GM19193 (cell line): ENCODE data around the gene HSD11B2.

Source experiments
- POLR2A ChIP-seq: IDR thresholded peaks from 4 replicates; pipeline ENCODE4 v1.6.1; 2011; ENCODE audit not compliant: insufficient read depth, insufficient read length; ENCODE audit errors: extremely low read depth

The HSD11B2 gene

GRCh38 chr16:67445913-67446907 is 15.3 kb downstream of the HSD11B2 start:
- TF ChIP-seq POLR2A, result no peak

- TF ChIP-seq POLR2A, result no peak
Observed at GRCh38 chr16:67446968-67447507, 16.1 kb downstream of the HSD11B2 start.

DNA sequence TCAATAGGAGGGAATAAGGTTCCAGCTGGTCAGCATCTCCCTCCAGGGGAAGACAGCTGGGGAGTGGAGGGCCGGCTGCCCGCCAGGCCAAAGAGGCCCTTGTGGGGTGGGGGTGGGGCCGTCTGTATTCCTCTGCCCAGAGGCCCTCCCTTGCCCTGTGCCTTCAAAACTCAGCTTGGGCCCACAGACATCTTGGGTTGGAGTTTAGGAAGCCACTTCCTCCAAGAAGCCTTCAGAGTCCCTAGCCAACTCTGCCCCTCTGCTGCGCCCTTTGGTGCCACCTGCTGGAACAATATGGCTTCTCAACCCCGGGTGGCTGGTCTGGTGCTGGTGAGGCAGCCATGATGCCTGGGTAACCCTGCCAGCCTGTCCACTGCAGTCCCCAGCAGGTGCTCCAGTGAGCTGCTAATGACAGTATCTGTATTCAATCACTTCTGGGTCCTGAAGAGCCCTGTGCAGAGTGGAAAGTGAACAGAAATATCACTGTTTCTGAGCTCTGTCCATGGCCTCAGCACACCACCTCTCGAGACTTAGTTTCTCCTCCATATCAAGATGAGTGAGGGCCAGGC is 16.7 kb downstream of the HSD11B2 start:
- TF ChIP-seq POLR2A, result no peak

- no peak for TF ChIP-seq POLR2A
Observed at GRCh38 chr16:67448580-67448979, 17.7 kb downstream of the HSD11B2 start.

- TF ChIP-seq POLR2A, result no peak
Observed at GRCh38 chr16:67449336-67449735, 18.4 kb downstream of the HSD11B2 start.

DNA sequence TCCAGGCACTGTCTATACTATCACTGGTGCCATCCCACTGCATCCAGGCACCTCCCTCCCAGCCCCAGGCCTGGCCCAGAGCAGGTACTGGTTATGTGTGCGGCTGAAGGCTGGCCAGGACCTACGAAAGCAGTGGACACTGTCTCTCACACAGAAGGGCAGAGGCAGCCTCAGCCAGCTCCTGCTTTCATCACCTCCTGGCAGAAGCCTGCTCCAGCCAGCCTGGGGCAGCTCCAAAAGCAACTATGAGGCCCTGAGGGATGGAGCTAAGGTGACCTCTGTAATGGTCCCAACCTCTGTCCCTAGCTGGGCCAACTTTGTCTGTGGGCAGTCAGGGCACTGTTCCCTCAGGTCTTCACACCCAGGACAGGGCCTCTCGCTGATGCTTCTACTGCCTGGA is 18.8 kb downstream of the HSD11B2 start:
- TF ChIP-seq POLR2A, result no peak

- TF ChIP-seq POLR2A, result no peak
Observed at GRCh38 chr16:67451061-67451703, 20.3 kb downstream of the HSD11B2 start.

DNA sequence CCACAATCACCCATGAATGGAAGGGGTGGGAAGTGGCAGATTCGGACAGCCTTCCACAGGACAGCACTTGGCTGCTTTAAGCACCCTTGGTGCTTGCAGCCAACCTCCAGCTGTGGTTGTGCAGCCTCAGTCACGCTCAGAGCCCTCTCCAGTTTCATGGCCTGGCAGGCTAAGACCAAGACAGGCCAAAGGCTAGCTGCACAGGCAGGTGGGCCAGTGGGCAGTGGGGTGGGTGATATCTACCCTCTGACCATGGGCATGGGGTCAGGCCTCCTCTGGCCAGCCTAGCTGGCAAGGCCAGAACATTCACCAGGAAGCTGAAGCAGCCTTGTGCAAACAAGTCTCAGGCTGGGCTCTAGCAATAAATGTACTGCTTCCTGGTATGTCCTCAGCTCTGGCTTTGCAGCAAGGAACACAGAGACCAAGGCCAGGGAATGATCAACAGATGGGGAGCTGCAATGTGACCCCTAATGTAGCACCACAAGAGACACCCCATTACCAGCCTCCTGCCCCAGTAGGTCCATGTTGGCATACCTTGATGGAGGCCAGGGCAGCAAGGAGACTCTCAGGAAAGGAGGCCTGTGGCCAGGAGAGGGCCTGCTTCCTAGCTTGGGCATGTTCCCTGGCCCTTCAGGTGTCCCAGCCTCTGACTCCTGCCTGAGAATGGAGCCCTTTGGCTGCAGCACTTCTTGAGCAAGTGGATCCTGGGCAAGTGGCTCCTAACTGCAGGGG is 20.9 kb downstream of the HSD11B2 start:
- no peak for TF ChIP-seq POLR2A

GRCh38 chr16:67454104-67454503 is 23.2 kb downstream of the HSD11B2 start:
- no peak for TF ChIP-seq POLR2A

- no peak for TF ChIP-seq POLR2A
Observed at GRCh38 chr16:67454852-67455251, 23.9 kb downstream of the HSD11B2 start.

- no peak for TF ChIP-seq POLR2A
Observed at GRCh38 chr16:67456391-67457081, 25.6 kb downstream of the HSD11B2 start.

GRCh38 chr16:67457611-67458010 is 26.7 kb downstream of the HSD11B2 start:
- TF ChIP-seq POLR2A, result no peak

DNA sequence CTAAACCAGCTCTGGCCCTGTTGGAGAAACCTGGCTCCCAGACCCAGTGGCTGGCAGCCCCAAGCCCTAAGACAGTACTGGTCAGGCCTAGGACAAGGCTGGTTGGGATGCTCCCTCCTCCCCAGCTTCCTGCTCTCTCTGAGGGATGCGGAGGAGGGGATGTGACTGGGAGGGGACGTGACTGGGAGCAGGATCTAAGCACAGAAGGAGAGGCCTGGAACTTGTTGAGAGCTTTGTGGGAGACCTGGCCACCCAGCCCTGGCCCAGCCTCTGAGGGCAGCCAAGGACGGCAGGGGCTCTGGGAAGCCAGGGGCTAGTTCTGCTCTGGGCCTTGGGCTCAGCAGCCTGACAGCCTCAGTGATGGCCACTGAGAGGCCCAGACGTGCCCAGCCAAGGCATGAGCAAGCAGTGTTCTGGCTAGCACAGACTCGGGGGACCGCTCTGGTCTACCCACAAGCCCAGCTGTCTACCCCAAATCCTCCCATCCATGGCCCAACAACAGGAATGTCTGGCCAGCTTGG is 27.3 kb downstream of the HSD11B2 start:
- no peak for TF ChIP-seq POLR2A

DNA sequence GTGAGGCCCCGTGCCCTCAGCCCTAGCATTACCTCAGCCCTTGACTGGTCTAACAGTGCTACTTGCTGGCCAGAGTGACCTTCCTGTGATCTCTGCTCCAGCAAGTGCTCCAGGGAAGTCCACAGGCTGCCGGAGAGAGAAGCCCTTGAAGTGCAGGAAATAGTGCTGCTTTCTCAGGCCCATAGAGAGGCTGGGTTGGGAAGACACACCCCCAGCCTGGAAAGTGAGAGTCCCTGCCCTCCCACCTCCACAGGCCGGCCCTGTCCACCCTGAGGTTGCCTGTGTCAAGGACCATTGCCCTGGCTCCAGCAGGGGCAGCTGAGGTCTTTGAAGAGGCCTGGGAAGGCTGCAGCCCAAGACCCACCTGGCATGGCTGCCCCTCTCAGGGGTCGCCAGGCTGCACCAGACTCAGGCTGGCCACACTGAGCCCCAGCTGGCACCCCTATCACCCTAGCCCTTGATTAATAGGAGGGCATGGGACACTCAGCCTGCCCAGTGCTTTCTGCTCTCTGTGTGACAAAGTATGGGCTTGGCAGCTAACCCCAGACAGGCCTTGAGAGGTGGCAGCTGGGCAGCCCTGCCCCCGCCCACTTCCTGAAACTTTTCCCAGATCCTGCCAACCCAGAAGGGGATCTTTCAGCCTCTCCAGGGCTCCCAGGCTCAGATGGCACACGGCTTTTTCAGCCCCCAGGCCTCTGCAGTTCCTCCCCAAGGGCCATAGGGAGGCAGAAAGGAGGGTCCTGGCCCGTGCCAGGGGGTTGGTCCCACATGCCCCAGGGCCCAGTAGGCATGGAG is 28.3 kb downstream of the HSD11B2 start:
- TF ChIP-seq POLR2A, result no peak

- TF ChIP-seq POLR2A, result no peak
Observed at GRCh38 chr16:67459861-67460150, 28.9 kb downstream of the HSD11B2 start.
